ENCODE measurements around the gene TSKS. TPM values are rescaled to one million over a fixed set of nuclear protein-coding genes. Genes with fewer than 3 reads are reported as not detected.

TSKS gene
- total RNA-seq, 1 donor from 2014 or later = not detected

DNA sequence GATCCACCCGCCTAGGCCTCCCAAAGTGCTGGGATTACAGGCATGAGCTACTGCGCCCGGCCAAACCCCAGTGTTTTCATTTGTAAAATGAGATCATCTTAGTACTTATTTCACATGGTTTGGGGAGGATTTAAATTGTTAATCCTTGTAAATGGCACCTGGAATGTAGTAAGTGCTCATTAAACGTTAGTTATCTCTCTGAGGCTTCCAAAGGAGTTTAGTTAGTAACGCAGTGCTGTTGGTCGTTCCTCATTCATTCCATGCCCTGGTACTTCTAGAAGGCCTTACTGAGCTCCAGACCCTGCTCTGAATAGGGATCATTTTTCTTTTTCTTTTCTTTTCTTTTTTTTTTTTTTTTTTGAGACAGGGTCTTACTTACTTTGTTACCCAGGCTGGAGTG, 67.0 kb downstream of the TSKS start:
- no peak for TF ChIP-seq CTCF (IDR thresholded peaks at IDR 0.05; ENCODE audit: insufficient read depth, low read depth, low read length)
- no peak for TF ChIP-seq EZH2 (IDR thresholded peaks at IDR 0.05; ENCODE audit: insufficient read depth, low read length)
- FAIRE-seq (no peak), DNase-seq (ENCODE audit: low read depth) (no peak)
- Mint-ChIP-seq H3K4me1 (ENCODE audit: low read depth, unreplicated experiment) (no peaks in the 10 kb centered on the region), H3K4me3 (ENCODE audit: unreplicated experiment) (no peak overlapping the region), H3K27ac (ENCODE audit: unreplicated experiment) (no peak overlapping the region), H3K36me3 (ENCODE audit: low read depth, unreplicated experiment) (peaks cover 3% of the 10 kb centered on the region), H3K27me3 (ENCODE audit: low read depth, unreplicated experiment) (no peaks in the 10 kb centered on the region), H3K9me3 (ENCODE audit: unreplicated experiment) (no peaks in the 10 kb centered on the region)
- H3K27me3 ChIP-seq (ENCODE audit: insufficient read depth, low read length) = no peaks in the 10 kb centered on the region
- no peaks in the 10 kb centered on the region for H4K20me1 ChIP-seq (ENCODE audit: insufficient read depth, low read length)
- no peak overlapping the region for H2AFZ ChIP-seq (ENCODE audit: low read depth, low read length)
- H3K9me3 ChIP-seq (ENCODE audit: insufficient read depth, low read depth, low read length) = no peaks in the 10 kb centered on the region
- no peak overlapping the region for H3K4me2 ChIP-seq (ENCODE audit: low read length)
- H3K4me1 ChIP-seq (ENCODE audit: insufficient read depth, low read length) = no peaks in the 10 kb centered on the region
- no peak overlapping the region for H3K27ac ChIP-seq (ENCODE audit: low read depth, low read length)
- H3K79me2 ChIP-seq (ENCODE audit: insufficient read depth, low read length) = no peaks in the 10 kb centered on the region
- no peaks in the 10 kb centered on the region for H3K36me3 ChIP-seq (ENCODE audit: insufficient read depth, low read length)
- H3K9ac ChIP-seq (ENCODE audit: low read length) = no peak overlapping the region
- H3K4me3 ChIP-seq (ENCODE audit: insufficient read depth, low read depth, low read length) = no peak overlapping the region

DNA sequence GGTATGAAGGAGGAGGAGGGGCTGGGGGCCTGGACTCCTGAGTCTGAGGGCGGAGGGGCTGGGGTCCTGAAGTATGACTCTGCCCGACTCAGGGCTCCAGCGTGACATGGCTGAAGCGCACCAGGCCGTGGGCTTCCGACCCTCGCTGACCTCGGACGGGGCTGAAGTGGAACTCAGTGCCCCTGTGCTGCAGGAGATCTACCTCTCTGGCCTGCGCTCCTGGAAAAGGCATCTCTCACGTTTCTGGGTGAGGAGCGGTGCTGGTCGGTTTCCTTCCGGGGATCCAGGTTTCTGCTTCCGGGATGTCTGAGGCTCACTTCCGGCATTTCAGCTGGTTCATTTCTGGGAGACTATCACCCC, 71.0 kb downstream of the TSKS start:
- DNase-seq (ENCODE audit: low read depth) (no peak), FAIRE-seq (no peak)
- no peaks in the 10 kb centered on the region for H3K79me2 ChIP-seq (ENCODE audit: insufficient read depth, low read length)
- no peaks in the 10 kb centered on the region for H3K9me3 ChIP-seq (ENCODE audit: insufficient read depth, low read depth, low read length)
- H3K4me3 ChIP-seq (ENCODE audit: insufficient read depth, low read depth, low read length) = no peak overlapping the region
- no peak overlapping the region for H3K9ac ChIP-seq (ENCODE audit: low read length)
- no peaks in the 10 kb centered on the region for H3K27me3 Mint-ChIP-seq (ENCODE audit: low read depth, unreplicated experiment)
- peaks cover 15% of the 10 kb centered on the region for H3K4me1 ChIP-seq (ENCODE audit: insufficient read depth, low read length)
- peaks cover 12% of the 10 kb centered on the region for H3K4me1 Mint-ChIP-seq (ENCODE audit: low read depth, unreplicated experiment)
- TF ChIP-seq CTCF (IDR thresholded peaks at IDR 0.05; ENCODE audit: insufficient read depth, low read depth, low read length) (no peak), EZH2 (IDR thresholded peaks at IDR 0.05; ENCODE audit: insufficient read depth, low read length) (no peak)
- peaks cover 7% of the 10 kb centered on the region for H3K36me3 Mint-ChIP-seq (ENCODE audit: low read depth, unreplicated experiment)
- peak overlapping the region; percentile 91 for H3K4me2 ChIP-seq (ENCODE audit: low read length)
- H3K27me3 ChIP-seq (ENCODE audit: insufficient read depth, low read length) = no peaks in the 10 kb centered on the region
- H3K9me3 Mint-ChIP-seq (ENCODE audit: unreplicated experiment) = no peaks in the 10 kb centered on the region
- H3K4me3 Mint-ChIP-seq (ENCODE audit: unreplicated experiment) = peak overlapping the region; percentile 90
- H3K27ac Mint-ChIP-seq (ENCODE audit: unreplicated experiment) = peak overlapping the region; percentile 47
- H2AFZ ChIP-seq (ENCODE audit: low read depth, low read length) = peak overlapping the region; percentile 47
- H3K27ac ChIP-seq (ENCODE audit: low read depth, low read length) = no peak overlapping the region
- H3K36me3 ChIP-seq (ENCODE audit: insufficient read depth, low read length) = peaks cover 3% of the 10 kb centered on the region
- peaks cover 14% of the 10 kb centered on the region for H4K20me1 ChIP-seq (ENCODE audit: insufficient read depth, low read length)

- H3K27ac Mint-ChIP-seq (ENCODE audit: unreplicated experiment) = peak overlapping the region; percentile 69
- no peaks in the 10 kb centered on the region for H3K9me3 ChIP-seq (ENCODE audit: insufficient read depth, low read depth, low read length)
- H3K4me3 Mint-ChIP-seq (ENCODE audit: unreplicated experiment) = peak overlapping the region; percentile 90
- peak overlapping the region; percentile 50 for H3K9ac ChIP-seq (ENCODE audit: low read length)
- H3K27me3 Mint-ChIP-seq (ENCODE audit: low read depth, unreplicated experiment) = no peaks in the 10 kb centered on the region
- peaks cover 15% of the 10 kb centered on the region for H3K4me1 ChIP-seq (ENCODE audit: insufficient read depth, low read length)
- H3K36me3 Mint-ChIP-seq (ENCODE audit: low read depth, unreplicated experiment) = peaks cover 7% of the 10 kb centered on the region
- H3K4me1 Mint-ChIP-seq (ENCODE audit: low read depth, unreplicated experiment) = peaks cover 12% of the 10 kb centered on the region
- no peak for FAIRE-seq
- no peak for TF ChIP-seq CTCF (IDR thresholded peaks at IDR 0.05; ENCODE audit: insufficient read depth, low read depth, low read length)
- TF ChIP-seq EZH2 (IDR thresholded peaks at IDR 0.05; ENCODE audit: insufficient read depth, low read length) = no peak
- H3K9me3 Mint-ChIP-seq (ENCODE audit: unreplicated experiment) = no peaks in the 10 kb centered on the region
- DNase-seq (ENCODE audit: low read depth) = peak; percentile 49
- H3K27me3 ChIP-seq (ENCODE audit: insufficient read depth, low read length) = no peaks in the 10 kb centered on the region
- peak overlapping the region; percentile 54 for H2AFZ ChIP-seq (ENCODE audit: low read depth, low read length)
- H3K79me2 ChIP-seq (ENCODE audit: insufficient read depth, low read length) = no peaks in the 10 kb centered on the region
- H3K4me3 ChIP-seq (ENCODE audit: insufficient read depth, low read depth, low read length) = peak overlapping the region; percentile 57
- peaks cover 3% of the 10 kb centered on the region for H3K36me3 ChIP-seq (ENCODE audit: insufficient read depth, low read length)
- H4K20me1 ChIP-seq (ENCODE audit: insufficient read depth, low read length) = peaks cover 14% of the 10 kb centered on the region
- H3K4me2 ChIP-seq (ENCODE audit: low read length) = peak overlapping the region; percentile 91
- H3K27ac ChIP-seq (ENCODE audit: low read depth, low read length) = no peak overlapping the region
These were observed 71.6 kb downstream of the TSKS start for GRCh38 chr19:49691243-49692146.

All from astrocyte (in vitro differentiated cells and primary cell).